SIG-M5 (cell line): Measurements from ENCODE around the gene ANKRD63.

ENCODE experiments used
- DNase-seq: peaks from one replicate; lab custom pipeline; 2025; lab: John Stamatoyannopoulos, UW

ANKRD63 gene

GRCh38 chr15:40279437-40280141 lies 3.3 kb downstream of the ANKRD63 start:
- DNase-seq: no peak

- no peak for DNase-seq
Observed at GRCh38 chr15:40278026-40278425, 4.8 kb downstream of the ANKRD63 start.

- DNase-seq: no peak
Observed at GRCh38 chr15:40277471-40277870, 5.4 kb downstream of the ANKRD63 start.

- DNase-seq: no peak
Observed at GRCh38 chr15:40276927-40277326, 5.9 kb downstream of the ANKRD63 start.

- DNase-seq: no peak
Observed at GRCh38 chr15:40275954-40276353, 6.9 kb downstream of the ANKRD63 start.

GRCh38 chr15:40275523-40275922 lies 7.3 kb downstream of the ANKRD63 start:
- DNase-seq: no peak

- DNase-seq: no peak
Observed at GRCh38 chr15:40274350-40275274, 8.3 kb downstream of the ANKRD63 start.

- DNase-seq: no peak
Observed at GRCh38 chr15:40273428-40273827, 9.4 kb downstream of the ANKRD63 start.

GRCh38 chr15:40272485-40273056 lies 10.3 kb downstream of the ANKRD63 start:
- DNase-seq: no peak

GRCh38 chr15:40271685-40272484 lies 11.0 kb downstream of the ANKRD63 start:
- no peak for DNase-seq

- DNase-seq: no peak
Observed at GRCh38 chr15:40270246-40270995, 12.4 kb downstream of the ANKRD63 start.

GRCh38 chr15:40269604-40270003 lies 13.3 kb downstream of the ANKRD63 start:
- no peak for DNase-seq

GRCh38 chr15:40267670-40268069 lies 15.2 kb downstream of the ANKRD63 start:
- no peak for DNase-seq

- DNase-seq: no peak
Observed at GRCh38 chr15:40266828-40267304, 16.0 kb downstream of the ANKRD63 start.

GRCh38 chr15:40265875-40266274 lies 17.0 kb downstream of the ANKRD63 start:
- no peak for DNase-seq

- no peak for DNase-seq
Observed at GRCh38 chr15:40265355-40265754, 17.5 kb downstream of the ANKRD63 start.

GRCh38 chr15:40264321-40265153 lies 18.3 kb downstream of the ANKRD63 start:
- no peak for DNase-seq

GRCh38 chr15:40263024-40263754 lies 19.7 kb downstream of the ANKRD63 start:
- DNase-seq: no peak

- DNase-seq: no peak
Observed at GRCh38 chr15:40259021-40259420, 23.8 kb downstream of the ANKRD63 start.

GRCh38 chr15:40258544-40258943 lies 24.3 kb downstream of the ANKRD63 start:
- DNase-seq: no peak
